Kidney (tissue), 14 donors: Measurements from ENCODE around the gene SYNGAP1. TPM values are rescaled to one million over a fixed set of nuclear protein-coding genes. Genes with fewer than 3 reads are reported as not detected.

Experiments
- DNase-seq, 5 donors: peaks; one replicate each; pipeline ENCODE4 v3.0.0-alpha.2; 2013 to 2020
- FAIRE-seq: peaks from 2 replicates; lab custom pipeline; 2012; peaks lifted over from hg19 to GRCh38; lab: Jason Lieb, UNC
- H3K27ac ChIP-seq, 2 donors: one replicate each; pipeline ENCODE4 v1.7.0; 2013; ENCODE audit warnings: low read depth in 2 of 2, low read length in 2 of 2, inconsistent platforms in 1 of 2
- H3K27me3 ChIP-seq: one replicate; pipeline ENCODE4 v1.7.1; 2013; ENCODE audit warnings: low read length, inconsistent platforms; ENCODE audit not compliant: control insufficient read depth, insufficient read depth
- H3K36me3 ChIP-seq, 3 donors: one replicate each; pipeline versions ENCODE4 v1.7.0 to v1.7.1; 2013; ENCODE audit warnings: low read length in 3 of 3, control low read depth in 1 of 3, inconsistent platforms in 1 of 3; ENCODE audit not compliant: insufficient read depth in 3 of 3, control insufficient read depth in 2 of 3
- H3K4me1 ChIP-seq, 3 donors: one replicate each; pipeline versions ENCODE4 v1.7.0 to v1.7.1; 2013; ENCODE audit warnings: low read length in 3 of 3, inconsistent platforms in 1 of 3, low read depth in 1 of 3; ENCODE audit not compliant: control insufficient read depth in 2 of 3, insufficient read depth in 2 of 3
- H3K4me3 ChIP-seq, 3 donors: one replicate each; pipeline versions ENCODE4 v1.7.0 to v1.8.1; 2013; ENCODE audit warnings: low read length in 3 of 3, control low read depth in 1 of 3, inconsistent platforms in 1 of 3
- H3K9ac ChIP-seq, 3 donors: one replicate each; pipeline versions ENCODE4 v1.7.0 to v1.7.1; 2013; ENCODE audit warnings: low read length in 3 of 3, control low read depth in 1 of 3, inconsistent platforms in 1 of 3
- H3K9me3 ChIP-seq, 3 donors: one replicate each; pipeline versions ENCODE4 v1.7.0 to v1.7.1; 2013; ENCODE audit warnings: low read length in 3 of 3, control low read depth in 1 of 3, inconsistent platforms in 1 of 3; ENCODE audit not compliant: control insufficient read depth in 2 of 3, insufficient read depth in 1 of 3
- intact Hi-C: fragments of 100-400 bp; cut with DNase I; formaldehyde crosslinking; loops from one replicate; pipeline ENCODE4 v1.11.1; 2022
- polyA plus RNA-seq: library from polyadenylated mRNA; stranded (reverse); fragments of 350-450 nt; fragmentation: Illumina TruSeq; extraction: RNeasy Lipid Tissue Mini Kit (QIAGEN cat#74804); gene quantifications from one replicate; pipeline ENCODE4 v1.2.3, GENCODE V29; 2014; ENCODE audit warnings: low read depth, low replicate concordance; ENCODE audit not compliant: insufficient read depth
- total RNA-seq: library from RNA; stranded (reverse); fragmentation: NEBNext Ultra II Directional; extraction: Animal tissue kit (Norgen Biotek cat#: 25700); gene quantifications from one replicate; pipeline ENCODE4 v1.2.1, GENCODE V29; 2021
- TF ChIP-seq, protein P1 (sequence below): IDR thresholded peaks from 3 replicates; pipeline ENCODE4 v1.5.1; 2012; ENCODE audit warnings: mild to moderate bottlenecking, moderate library complexity, borderline replicate concordance; ENCODE audit not compliant: insufficient read depth; ENCODE audit errors: extremely low read depth
- donor health status: control.
- donor health status: control.
- donor health status: control.
- donor health status: control.
- donor health status: control.
- donor health status: DM: yes; HTN: yes; CAD: no.
- donor health status: Normal renal cell carcinoma (clear cell type).

SYNGAP1 gene
- total and polyA plus RNA-seq, 2 donors from 2014 or later = 2.7 to 17.8 TPM

DNA sequence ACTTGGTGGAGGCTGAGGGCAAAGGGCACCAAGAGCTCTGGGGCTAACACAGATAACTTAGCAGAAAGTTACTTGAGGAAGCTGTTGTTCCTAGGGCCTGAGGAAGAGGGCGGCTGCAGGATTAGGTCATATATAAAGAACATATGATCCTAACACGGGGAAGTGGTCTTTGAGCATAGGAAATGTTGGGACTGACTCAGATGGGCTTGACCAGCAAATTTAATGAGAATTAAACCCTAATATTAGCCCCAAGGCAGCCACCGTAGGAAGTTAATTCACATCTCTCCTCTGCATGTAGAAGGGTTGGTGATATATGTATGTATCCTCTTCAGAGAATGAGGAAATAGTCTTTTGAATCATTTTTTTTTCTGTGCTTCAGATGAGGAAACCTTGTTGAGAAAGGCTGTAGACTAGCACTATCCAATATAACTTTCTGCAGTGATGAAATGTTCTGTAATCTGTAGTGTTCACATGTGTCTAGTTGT, 25.3 kb downstream of the SYNGAP1 start:
- no peak overlapping the region for H3K4me3 ChIP-seq
- H3K27ac ChIP-seq = no peak overlapping the region
- FAIRE-seq (no peak), DNase-seq (no peak)
- H3K9me3 ChIP-seq = no peaks in the 10 kb centered on the region
- no peaks in the 10 kb centered on the region for H3K4me1 ChIP-seq
- H3K9ac ChIP-seq = no peak overlapping the region
- H3K27me3 ChIP-seq = no peaks in the 10 kb centered on the region
- TF ChIP-seq, protein P1, sequence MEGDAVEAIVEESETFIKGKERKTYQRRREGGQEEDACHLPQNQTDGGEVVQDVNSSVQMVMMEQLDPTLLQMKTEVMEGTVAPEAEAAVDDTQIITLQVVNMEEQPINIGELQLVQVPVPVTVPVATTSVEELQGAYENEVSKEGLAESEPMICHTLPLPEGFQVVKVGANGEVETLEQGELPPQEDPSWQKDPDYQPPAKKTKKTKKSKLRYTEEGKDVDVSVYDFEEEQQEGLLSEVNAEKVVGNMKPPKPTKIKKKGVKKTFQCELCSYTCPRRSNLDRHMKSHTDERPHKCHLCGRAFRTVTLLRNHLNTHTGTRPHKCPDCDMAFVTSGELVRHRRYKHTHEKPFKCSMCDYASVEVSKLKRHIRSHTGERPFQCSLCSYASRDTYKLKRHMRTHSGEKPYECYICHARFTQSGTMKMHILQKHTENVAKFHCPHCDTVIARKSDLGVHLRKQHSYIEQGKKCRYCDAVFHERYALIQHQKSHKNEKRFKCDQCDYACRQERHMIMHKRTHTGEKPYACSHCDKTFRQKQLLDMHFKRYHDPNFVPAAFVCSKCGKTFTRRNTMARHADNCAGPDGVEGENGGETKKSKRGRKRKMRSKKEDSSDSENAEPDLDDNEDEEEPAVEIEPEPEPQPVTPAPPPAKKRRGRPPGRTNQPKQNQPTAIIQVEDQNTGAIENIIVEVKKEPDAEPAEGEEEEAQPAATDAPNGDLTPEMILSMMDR = no peak
- intact Hi-C loops = no loop called here
- peaks cover 0 to 5% (median 0%) of the 10 kb centered on the region in 3 donors for H3K36me3 ChIP-seq

DNA sequence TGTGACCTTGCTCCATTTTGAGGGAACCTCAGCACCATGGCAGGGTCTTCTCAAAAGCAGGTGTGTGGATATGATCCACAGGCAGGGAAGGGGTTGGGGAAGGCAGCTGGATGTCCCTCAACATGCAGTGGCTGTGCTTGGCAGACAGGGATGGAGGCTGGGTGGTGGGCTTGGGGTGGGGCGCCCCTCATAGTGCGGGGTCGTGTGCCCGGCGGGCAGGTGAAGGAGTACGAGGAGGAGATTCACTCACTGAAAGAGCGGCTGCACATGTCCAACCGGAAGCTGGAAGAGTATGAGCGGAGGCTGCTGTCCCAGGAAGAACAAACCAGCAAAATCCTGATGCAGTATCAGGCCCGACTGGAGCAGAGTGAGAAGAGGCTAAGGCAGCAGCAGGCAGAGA, 26.5 kb downstream of the SYNGAP1 start:
- Histone ChIP-seq H3K36me3 (peaks cover 0 to 5% (median 0%) of the 10 kb centered on the region in 3 donors), H3K27ac (no peak overlapping the region), H3K27me3 (no peaks in the 10 kb centered on the region), H3K9ac (no peak overlapping the region), H3K9me3 (no peaks in the 10 kb centered on the region), H3K4me1 (no peaks in the 10 kb centered on the region), H3K4me3 (no peak overlapping the region)
- intact Hi-C loops = no loop called here
- no peak for FAIRE-seq
- TF ChIP-seq, protein P1 = no peak
- DNase-seq = no peak

DNA sequence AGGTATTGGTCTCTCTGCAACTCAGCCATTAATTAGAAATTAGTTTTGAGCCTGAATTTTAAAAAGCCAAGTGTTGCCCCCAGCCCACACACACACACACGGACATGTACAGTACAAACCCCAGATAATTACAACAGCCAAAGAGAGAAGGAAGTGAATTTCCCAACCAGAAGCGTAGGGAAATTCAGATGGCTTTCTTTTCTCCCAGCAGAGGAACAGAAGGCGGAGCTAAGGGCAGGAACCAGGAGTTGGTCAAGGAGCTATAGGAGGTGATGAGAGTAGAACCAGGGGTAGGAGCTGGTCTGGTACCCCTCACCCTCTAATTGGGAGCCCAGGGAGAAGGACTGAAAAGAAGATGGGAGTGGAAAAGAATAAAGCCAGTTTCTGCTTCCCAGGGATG, 30.6 kb downstream of the SYNGAP1 start:
- no peak for DNase-seq
- H3K27me3 ChIP-seq = no peaks in the 10 kb centered on the region
- intact Hi-C loops = no loop called here
- H3K9me3 ChIP-seq = no peaks in the 10 kb centered on the region
- H3K27ac ChIP-seq = no peak overlapping the region
- H3K9ac ChIP-seq = no peak overlapping the region
- H3K36me3 ChIP-seq = no peaks in the 10 kb centered on the region
- H3K4me3 ChIP-seq = no peak overlapping the region
- FAIRE-seq = no peak
- TF ChIP-seq, protein P1 = no peak
- peaks cover 0 to 9% (median 0%) of the 10 kb centered on the region in 3 donors for H3K4me1 ChIP-seq

DNA sequence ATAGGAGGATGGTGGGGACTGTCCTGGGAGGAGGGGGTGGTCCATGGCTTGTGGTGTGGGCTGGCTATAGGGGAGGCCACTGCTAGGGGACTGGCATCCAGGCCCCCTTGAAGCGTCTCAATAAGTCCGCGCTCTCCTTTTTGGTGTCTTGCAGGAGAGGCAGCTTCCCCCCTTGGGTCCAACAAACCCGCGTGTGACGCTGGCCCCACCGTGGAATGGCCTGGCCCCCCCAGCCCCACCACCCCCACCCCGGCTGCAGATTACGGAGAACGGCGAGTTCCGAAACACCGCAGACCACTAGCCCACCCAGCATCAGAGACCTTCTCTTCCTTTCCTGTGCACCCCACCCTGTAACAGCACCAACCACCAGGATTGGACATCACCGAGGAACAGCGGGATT, 31.7 kb downstream of the SYNGAP1 start:
- peak in 1 of 5 donors; percentile 39 for DNase-seq
- peaks cover 0 to 9% (median 0%) of the 10 kb centered on the region in 3 donors for H3K4me1 ChIP-seq
- H3K27me3 ChIP-seq = no peaks in the 10 kb centered on the region
- H3K9me3 ChIP-seq = no peaks in the 10 kb centered on the region
- intact Hi-C loops = no loop called here
- H3K9ac ChIP-seq = no peak overlapping the region
- peaks cover 0 to 3% (median 0%) of the 10 kb centered on the region in 3 donors for H3K36me3 ChIP-seq
- FAIRE-seq = no peak
- H3K4me3 ChIP-seq = no peak overlapping the region
- TF ChIP-seq, protein P1 = no peak
- H3K27ac ChIP-seq = no peak overlapping the region
